ENCODE results near the gene ACE2.

ACE2 gene

GRCh38 chrX:15570145-15570544 is 30.6 kb downstream of the ACE2 start:
- DNase-seq = no peak

GRCh38 chrX:15567886-15568616 is 32.7 kb downstream of the ACE2 start:
- DNase-seq = no peak

GRCh38 chrX:15567267-15567666 is 33.5 kb downstream of the ACE2 start:
- DNase-seq = no peak

GRCh38 chrX:15566244-15566643 is 34.5 kb downstream of the ACE2 start:
- DNase-seq = no peak

- peak; percentile 31 for DNase-seq
These were observed 35.7 kb downstream of the ACE2 start for GRCh38 chrX:15564981-15565579.

GRCh38 chrX:15563056-15563455 is 37.7 kb downstream of the ACE2 start:
- DNase-seq = no peak

GRCh38 chrX:15560924-15561323 is 39.8 kb downstream of the ACE2 start:
- no peak for DNase-seq

- DNase-seq = no peak
These were observed 41.5 kb downstream of the ACE2 start for GRCh38 chrX:15559227-15559626.

GRCh38 chrX:15549189-15550012 is 51.4 kb downstream of the ACE2 start:
- no peak for DNase-seq

- DNase-seq = no peak
These were observed 53.4 kb downstream of the ACE2 start for GRCh38 chrX:15547356-15547755.

- DNase-seq = no peak
These were observed 54.0 kb downstream of the ACE2 start for GRCh38 chrX:15546745-15547144.

- no peak for DNase-seq
These were observed 70.4 kb downstream of the ACE2 start for GRCh38 chrX:15530318-15530717.

GRCh38 chrX:15529165-15529564 is 71.6 kb downstream of the ACE2 start:
- DNase-seq = no peak

- DNase-seq = no peak
These were observed 74.9 kb downstream of the ACE2 start for GRCh38 chrX:15525664-15526416.

- peak; percentile 84 for DNase-seq
These were observed 76.3 kb downstream of the ACE2 start for GRCh38 chrX:15524417-15524816.

- DNase-seq = no peak
These were observed 77.7 kb downstream of the ACE2 start for GRCh38 chrX:15523088-15523487.

GRCh38 chrX:15522464-15522863 is 78.3 kb downstream of the ACE2 start:
- DNase-seq = no peak

- peak; percentile 88 for DNase-seq
These were observed 84.8 kb downstream of the ACE2 start for GRCh38 chrX:15515931-15516330.

GRCh38 chrX:15514279-15514678 is 86.5 kb downstream of the ACE2 start:
- no peak for DNase-seq

GRCh38 chrX:15512401-15512965 is 88.3 kb downstream of the ACE2 start:
- peak; percentile 39 for DNase-seq

- DNase-seq = no peak
These were observed 89.2 kb downstream of the ACE2 start for GRCh38 chrX:15511563-15511962.
